ENCODE results near the gene GPLD1.

Gene GPLD1

GRCh38 chr6:24455061-24455460 lies 34.3 kb downstream of the GPLD1 start:
- DNase-seq (ENCODE audit: low spot score), result no peak

GRCh38 chr6:24454452-24454851 lies 34.9 kb downstream of the GPLD1 start:
- DNase-seq (ENCODE audit: low spot score), result no peak

- DNase-seq (ENCODE audit: low spot score), result no peak
These were observed 35.5 kb downstream of the GPLD1 start for GRCh38 chr6:24453921-24454320.

GRCh38 chr6:24451581-24452388 lies 37.6 kb downstream of the GPLD1 start:
- DNase-seq (ENCODE audit: low spot score), result no peak

- no peak for DNase-seq (ENCODE audit: low spot score)
These were observed 40.4 kb downstream of the GPLD1 start for GRCh38 chr6:24448828-24449525.

GRCh38 chr6:24448396-24448795 lies 41.0 kb downstream of the GPLD1 start:
- DNase-seq (ENCODE audit: low spot score), result no peak

- DNase-seq (ENCODE audit: low spot score), result no peak
These were observed 42.7 kb downstream of the GPLD1 start for GRCh38 chr6:24446670-24447069.

GRCh38 chr6:24445704-24446103 lies 43.7 kb downstream of the GPLD1 start:
- DNase-seq (ENCODE audit: low spot score), result no peak

- no peak for DNase-seq (ENCODE audit: low spot score)
These were observed 44.8 kb downstream of the GPLD1 start for GRCh38 chr6:24444588-24444987.

GRCh38 chr6:24441599-24441904 lies 47.8 kb downstream of the GPLD1 start:
- no peak for DNase-seq (ENCODE audit: low spot score)

- DNase-seq (ENCODE audit: low spot score), result no peak
These were observed 48.3 kb downstream of the GPLD1 start for GRCh38 chr6:24440897-24441598.

- no peak for DNase-seq (ENCODE audit: low spot score)
These were observed 49.4 kb downstream of the GPLD1 start for GRCh38 chr6:24439858-24440539.

GRCh38 chr6:24436979-24437378 lies 52.4 kb downstream of the GPLD1 start:
- no peak for DNase-seq (ENCODE audit: low spot score)

GRCh38 chr6:24432611-24433010 lies 56.8 kb downstream of the GPLD1 start:
- DNase-seq (ENCODE audit: low spot score), result no peak

GRCh38 chr6:24431045-24431451 lies 58.3 kb downstream of the GPLD1 start:
- peak; percentile 44 for DNase-seq (ENCODE audit: low spot score)

GRCh38 chr6:24430086-24430485 lies 59.3 kb downstream of the GPLD1 start:
- DNase-seq (ENCODE audit: low spot score), result no peak

- DNase-seq (ENCODE audit: low spot score), result no peak
These were observed 60.2 kb downstream of the GPLD1 start for GRCh38 chr6:24429146-24429545.

GRCh38 chr6:24428615-24429014 lies 60.8 kb downstream of the GPLD1 start:
- DNase-seq (ENCODE audit: low spot score), result peak; percentile 52

- no peak for DNase-seq (ENCODE audit: low spot score)
These were observed 62.5 kb downstream of the GPLD1 start for GRCh38 chr6:24426729-24427446.

- no peak for DNase-seq (ENCODE audit: low spot score)
These were observed 64.3 kb downstream of the GPLD1 start for GRCh38 chr6:24425091-24425490.

GRCh38 chr6:24419526-24419925 lies 69.9 kb downstream of the GPLD1 start:
- DNase-seq (ENCODE audit: low spot score), result no peak

GRCh38 chr6:24415753-24416152 lies 73.6 kb downstream of the GPLD1 start:
- DNase-seq (ENCODE audit: low spot score), result no peak

All from AG08396 (cell line).